Right hindlimb (tissue), 1 donor: Measurements from ENCODE around the gene PYGB.
"Not testable (repeated sequence)": the region's sequence is repeated elsewhere in the genome, so short reads cannot be mapped to it uniquely, and the experiment has no call there.

ENCODE experiments used
- DNase-seq: peaks from one replicate; pipeline ENCODE4 v3.0.0-alpha.2; 2018

PYGB gene

DNA sequence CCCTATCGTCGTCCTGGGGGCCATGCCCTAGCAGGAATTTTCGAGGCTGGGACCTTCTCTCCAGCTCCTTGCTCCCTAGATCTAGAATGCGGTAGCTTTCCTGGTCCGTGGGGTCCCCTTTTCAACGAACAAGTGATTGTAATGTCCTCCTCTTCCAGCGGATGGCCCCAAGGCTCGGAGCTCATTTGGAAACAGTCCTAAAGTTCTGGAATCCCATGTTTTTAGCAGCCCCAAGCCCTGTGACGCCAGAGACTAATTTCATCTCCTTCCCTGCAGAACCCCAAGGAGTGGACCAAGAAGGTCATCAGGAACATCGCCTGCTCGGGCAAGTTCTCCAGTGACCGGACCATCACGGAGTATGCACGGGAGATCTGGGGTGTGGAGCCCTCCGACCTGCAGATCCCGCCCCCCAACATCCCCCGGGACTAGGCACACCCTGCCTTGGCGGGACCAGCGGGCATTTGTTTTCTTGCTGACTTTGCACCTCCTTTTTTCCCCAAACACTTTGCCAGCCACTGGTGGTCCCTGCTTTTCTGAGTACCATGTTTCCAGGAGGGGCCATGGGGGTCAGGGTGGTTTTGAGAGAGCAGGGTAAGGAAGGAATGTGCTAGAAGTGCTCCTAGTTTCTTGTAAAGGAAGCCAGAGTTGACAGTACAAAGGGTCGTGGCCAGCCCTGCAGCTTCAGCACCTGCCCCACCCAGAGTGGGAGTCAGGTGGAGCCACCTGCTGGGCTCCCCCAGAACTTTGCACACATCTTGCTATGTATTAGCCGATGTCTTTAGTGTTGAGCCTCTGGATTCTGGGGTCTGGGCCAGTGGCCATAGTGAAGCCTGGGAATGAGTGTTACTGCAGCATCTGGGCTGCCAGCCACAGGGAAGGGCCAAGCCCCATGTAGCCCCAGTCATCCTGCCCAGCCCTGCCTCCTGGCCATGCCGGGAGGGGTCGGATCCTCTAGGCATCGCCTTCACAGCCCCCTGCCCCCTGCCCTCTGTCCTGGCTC, 48.5 kb downstream of the PYGB start:
- no peak for DNase-seq

DNA sequence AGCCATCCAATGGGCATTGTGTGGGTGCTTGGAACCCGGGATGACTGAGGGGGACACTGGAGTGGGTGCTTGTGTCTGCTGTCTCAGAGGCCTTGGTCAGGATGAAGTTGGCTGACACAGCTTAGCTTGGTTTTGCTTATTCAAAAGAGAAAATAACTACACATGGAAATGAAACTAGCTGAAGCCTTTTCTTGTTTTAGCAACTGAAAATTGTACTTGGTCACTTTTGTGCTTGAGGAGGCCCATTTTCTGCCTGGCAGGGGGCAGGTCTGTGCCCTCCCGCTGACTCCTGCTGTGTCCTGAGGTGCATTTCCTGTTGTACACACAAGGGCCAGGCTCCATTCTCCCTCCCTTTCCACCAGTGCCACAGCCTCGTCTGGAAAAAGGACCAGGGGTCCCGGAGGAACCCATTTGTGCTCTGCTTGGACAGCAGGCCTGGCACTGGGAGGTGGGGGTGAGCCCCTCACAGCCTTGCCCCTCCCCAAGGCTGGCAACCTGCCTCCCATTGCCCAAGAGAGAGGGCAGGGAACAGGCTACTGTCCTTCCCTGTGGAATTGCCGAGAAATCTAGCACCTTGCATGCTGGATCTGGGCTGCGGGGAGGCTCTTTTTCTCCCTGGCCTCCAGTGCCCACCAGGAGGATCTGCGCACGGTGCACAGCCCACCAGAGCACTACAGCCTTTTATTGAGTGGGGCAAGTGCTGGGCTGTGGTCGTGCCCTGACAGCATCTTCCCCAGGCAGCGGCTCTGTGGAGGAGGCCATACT, 49.4 kb downstream of the PYGB start:
- DNase-seq, result no peak

DNA sequence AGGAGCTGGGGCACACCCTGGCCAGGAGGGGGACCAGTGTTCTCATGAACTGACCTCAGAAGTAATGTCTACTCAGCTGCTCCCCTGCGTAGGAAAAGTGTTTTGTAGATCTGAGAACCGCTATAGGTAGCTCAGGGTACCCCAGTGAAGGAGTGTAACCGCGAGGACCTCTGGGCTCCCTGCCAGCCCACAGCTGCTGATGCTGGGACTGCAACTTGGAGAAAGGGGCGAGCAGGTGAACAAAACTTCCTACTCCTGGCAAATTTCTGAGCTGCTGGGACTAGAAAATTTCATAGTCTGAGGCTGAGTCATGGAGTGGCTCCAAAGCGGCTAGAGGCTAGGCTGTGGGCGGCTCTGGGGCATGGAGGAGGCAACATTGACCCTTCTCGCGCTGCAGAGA, 51.9 kb downstream of the PYGB start:
- no peak for DNase-seq

DNA sequence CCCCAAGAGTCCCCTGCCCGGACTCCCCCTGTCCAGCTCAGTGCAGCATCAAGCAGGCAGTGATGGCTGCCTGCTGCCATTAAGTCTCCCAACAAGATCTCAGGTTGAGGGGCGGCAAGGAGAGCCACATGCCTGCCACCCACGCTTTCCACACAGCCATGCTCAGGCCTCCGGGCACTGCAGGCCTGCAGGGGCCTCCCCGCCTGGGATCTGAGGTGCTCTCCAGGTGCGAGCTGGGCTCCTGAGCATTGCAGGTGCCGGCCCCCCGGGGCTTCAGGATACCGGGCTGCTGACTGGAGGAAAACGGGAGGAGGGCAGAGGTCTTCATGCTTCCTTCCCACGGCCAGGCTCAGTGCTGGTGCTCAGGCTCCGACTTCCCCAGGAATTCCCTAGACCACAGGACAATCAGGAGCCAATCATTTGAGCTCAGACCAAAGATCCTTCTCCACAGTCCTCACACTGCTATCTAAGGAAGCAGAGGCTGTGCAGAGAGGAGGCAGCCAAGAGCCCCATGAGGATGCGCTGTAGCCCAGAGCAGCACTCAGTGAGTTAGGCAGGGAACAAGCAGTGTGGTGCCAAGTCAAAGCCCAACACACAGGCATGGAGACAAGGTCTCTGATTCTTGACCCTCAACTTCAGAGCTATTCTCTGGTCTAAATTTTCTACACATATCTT, 52.7 kb downstream of the PYGB start:
- DNase-seq, result no peak

DNA sequence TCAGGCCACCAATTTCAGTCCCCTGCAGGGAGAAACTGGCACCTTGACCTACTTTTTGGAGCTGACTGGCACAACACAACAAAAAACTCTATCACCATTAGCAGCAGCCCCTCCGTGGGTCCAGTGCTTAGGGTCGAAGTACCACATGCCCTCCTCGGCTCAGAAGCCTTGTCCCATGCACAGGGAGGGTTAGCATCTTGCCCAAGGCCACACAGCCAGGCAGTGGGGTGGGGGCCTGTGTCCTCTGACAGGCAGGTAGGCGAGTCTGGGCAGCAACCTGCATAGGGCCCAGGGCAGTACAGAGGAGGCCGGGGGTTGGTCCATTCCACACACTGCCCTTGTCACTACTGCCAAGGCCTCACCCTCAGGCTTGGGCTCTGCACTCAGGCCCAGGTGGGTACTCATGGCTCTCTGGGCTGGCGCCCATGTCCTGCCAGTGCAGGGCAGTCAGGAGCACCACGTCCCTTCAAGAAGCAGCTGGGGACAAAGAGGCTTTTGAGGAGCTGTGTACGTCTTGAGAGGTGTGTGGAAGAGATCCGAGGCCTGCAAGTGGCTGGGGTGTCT, 53.6 kb downstream of the PYGB start:
- no peak for DNase-seq

DNA sequence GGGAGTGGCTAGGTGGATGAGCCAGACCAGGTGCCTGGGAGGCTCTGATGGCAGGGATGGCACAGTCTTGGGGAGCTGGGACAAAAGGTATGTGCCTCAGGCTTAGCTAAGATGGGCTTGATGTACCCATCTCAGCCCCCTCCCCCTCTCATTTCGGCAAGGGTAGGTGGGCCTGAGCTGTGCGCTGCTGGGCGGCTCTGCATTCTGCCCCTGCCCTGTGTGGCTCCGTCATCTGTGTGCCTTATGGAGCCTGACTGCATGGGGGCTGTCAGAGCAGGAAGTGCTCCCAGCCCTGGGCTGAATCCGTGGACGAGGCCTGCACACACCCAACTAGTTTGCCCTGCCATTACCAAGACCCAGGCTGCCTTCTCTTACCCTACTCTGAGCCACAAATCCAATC, 54.7 kb downstream of the PYGB start:
- no peak for DNase-seq

DNA sequence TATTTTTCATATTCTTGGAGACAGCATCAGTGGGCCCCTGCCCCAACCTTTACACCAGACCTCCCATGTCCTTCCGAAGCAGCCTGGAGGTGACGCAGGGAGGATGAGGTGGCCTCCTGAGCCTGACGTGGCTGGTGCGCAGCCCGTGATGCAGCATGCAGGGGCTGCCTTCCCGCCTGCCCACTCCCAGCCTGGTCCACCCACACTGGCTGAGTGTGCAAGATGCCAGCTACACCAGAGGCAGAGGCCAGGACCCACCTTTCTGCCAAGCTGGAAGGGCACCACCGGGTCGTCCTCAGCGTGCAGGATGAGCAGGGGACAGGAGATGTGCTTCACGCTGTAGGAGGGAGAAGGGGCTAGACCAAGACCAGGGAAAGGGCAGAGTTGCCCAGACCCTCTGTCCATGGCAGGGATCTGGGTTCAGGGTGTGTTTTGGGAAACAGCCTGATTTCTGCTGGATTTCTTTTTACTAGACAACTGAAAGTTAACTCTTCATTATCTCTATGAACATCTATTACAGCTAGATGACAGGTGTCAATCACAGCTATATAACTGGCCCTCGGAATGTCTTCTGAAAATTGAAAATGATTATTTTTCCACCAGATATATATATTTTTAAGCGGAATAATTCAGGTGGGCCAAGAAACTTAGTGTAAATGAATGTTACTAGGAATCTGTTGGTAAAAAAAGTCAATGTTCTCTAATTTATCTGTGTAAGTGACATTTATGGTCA, 55.6 kb downstream of the PYGB start:
- DNase-seq, result no peak

DNA sequence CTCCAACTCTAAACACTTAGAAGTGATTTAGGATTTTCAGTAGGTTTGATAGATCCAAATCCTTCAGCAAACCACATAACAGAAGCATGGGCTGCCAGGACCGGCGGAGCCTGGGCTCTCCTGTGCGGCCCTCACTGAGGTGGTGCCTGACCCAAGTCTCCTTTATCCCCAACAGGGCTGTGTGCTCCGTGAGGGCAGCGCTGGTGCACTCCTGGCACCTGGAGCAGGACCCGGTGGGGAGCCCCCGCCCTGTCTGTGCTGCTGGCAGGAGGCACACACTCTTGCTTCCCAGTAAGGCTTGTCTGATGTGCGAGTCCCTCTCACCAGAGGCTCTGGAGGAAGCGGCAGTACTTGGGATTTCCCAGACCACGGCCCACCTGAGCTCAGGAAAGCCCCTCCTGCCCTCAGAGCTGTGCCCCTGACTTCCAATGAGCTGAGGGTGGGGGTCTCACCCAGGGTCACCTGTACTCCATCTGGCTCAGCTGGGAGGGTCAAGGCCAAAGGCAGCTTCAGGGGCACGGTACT, 56.2 kb downstream of the PYGB start:
- DNase-seq, result no peak

DNA sequence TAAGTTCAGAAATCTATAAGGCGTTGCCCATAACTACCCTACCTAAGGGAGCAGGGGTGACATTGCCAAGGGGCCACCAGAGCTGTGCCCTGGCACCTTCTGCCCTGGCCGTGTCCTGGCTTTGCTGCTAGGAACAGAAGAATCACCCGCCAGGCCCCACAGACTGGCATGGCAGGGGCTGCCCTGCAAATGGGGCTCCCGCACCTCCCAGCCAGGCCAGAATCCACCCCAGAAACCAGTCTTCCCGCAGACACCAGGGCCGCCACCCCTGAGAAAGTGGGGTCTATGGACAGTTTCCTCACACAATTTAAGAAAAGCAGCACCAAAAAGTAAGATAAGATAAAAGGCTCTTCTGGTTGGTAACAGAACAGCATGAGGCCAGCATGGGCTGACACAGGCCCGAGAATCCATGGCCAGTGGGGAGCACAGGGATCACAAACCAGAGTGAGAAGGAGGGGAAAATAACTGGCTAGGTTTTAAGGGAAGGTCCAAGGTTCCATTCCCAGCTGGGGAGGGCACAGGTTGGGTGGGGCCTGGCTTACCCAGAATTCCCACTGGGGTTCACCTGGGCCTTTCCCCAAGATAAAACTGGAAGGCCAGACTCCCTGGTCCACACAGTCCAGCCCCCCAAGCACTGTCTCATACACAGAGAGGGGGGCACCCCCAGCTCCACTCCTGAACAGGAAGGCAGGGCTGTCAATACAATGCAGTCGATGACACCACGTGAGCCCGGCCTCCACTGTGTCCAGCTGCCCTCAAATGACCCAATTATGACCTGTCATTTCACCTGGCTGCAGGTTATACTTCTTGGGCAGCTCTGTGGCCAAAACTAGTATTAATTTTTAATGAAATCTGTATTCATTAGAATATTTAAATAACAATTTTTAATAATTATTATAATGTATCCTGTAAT, 59.4 kb downstream of the PYGB start:
- DNase-seq, result no peak

DNA sequence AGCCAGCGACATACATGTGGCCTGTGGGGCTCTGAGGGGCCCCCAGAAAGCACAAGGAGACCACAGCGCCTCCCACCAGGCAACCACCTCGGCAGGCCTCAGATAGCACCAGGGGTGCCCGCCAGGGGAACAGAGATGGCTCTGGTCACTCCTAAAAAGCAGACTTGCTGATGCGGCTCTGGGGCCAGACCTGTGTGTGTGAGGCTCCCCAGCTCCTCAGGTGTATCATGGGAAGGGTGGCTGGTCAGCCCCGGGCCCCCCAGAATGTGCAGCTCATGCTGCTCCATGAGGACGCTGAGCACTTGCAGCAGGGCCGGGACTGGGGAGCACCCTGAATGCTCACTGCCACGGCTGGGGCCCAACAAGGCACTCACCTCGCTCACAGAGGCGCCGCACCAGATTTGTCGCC, 60.2 kb downstream of the PYGB start:
- DNase-seq, result no peak

DNA sequence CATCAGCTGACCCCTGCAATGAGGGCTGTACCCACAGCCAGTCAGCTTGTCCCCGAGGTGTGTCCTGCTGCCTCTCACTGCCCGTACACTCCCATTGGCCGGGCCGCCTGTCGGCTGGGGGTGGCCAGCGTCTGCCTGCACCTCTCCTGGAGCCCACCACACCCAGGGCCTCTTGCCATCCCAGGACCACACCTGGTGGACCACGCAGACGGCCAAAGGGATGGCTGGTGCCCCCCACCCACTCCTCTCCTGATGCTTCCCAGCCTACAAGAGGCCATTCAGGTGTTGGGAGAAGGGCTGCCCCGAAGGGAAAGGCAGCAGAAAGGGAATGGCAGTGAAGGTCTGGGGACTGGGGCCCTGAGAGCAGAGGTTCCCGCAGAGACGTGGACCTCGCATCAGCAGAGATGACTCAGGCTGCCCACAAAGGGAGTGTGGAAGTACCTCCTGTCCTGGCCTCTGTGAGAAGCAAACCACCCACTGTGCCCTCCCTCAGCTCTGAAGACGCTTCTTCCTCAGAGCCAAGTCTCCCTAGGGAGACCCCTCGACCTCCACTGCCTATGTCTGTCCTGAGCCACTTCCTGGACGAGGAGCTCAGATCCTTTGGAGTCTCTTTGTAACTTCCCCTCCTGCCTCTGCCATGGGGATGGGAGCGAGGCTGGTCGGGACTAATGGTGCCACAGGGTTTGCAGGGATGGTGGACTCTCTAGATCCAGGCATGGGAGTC, 60.9 kb downstream of the PYGB start:
- DNase-seq, result no peak

DNA sequence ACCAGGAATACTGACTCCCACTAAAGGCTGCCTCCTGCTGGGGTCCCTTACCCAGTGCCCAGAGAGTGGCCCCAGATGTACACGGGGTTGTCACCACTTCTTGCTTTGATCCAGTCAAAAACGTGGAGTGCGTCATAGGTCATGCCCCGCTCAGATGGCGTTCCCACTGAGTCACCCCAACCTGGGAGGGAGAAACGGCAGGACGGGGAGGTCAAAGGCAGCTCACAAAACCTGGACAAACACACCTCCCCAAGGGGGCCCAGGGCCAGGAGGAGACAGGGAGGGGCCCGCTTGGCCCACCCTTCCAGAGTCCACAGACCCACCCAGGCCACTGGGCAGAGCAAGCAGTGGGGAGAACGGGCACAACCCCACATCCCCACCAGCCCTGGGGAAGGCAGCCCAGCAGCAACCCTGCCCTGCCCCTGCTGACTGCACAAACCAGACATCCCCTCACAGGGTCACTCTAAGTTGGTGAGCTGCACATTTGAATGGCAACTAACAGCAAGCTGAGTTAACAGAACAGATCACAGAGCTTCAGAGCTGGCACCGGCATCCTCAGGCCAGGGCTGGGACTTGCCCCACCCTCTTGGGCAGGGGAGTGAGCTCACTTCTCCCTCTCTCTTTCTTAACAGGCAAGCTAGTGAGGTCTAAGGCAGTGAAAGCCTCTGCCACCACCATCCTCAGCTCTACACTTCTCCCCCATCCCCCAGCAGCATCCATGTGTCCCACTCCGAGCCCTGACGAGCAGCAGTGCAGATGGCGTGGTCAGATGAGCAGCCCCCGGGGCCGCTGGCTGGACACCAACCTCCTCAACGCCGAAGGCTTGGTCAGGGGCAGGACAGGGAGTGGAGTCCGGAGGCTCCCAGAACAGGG, 61.7 kb downstream of the PYGB start:
- no peak for DNase-seq

DNA sequence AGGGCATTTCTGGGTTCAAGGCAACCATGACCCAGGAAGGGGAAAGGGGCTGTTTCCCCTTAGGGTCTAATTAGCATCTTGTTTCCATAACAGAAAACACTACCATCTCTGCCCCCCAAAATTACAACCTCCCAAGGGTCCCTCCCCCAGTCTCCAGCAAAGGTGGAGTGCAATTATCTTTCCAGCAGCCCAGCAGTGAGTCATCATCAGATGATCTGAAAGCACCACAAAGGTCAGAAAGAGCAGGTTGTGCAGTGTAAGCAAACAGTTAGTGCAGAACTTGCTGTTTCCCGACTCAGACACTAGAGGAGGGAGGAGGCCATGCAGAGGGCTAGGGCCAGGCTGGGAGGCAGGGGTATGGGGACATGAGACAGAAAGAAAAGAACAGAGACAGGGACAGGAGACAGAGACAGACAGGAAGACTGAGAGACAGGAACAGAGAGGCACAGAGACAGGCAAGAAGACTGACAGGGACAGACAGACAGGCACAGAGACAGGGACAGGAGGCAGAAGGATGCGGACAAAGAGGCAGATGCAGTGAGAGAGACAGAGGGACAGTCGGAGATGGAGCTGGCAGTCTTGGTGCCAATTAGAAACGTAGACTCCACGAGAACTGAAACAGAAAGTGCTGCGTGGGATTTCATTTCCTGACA, 62.5 kb downstream of the PYGB start:
- no peak for DNase-seq

DNA sequence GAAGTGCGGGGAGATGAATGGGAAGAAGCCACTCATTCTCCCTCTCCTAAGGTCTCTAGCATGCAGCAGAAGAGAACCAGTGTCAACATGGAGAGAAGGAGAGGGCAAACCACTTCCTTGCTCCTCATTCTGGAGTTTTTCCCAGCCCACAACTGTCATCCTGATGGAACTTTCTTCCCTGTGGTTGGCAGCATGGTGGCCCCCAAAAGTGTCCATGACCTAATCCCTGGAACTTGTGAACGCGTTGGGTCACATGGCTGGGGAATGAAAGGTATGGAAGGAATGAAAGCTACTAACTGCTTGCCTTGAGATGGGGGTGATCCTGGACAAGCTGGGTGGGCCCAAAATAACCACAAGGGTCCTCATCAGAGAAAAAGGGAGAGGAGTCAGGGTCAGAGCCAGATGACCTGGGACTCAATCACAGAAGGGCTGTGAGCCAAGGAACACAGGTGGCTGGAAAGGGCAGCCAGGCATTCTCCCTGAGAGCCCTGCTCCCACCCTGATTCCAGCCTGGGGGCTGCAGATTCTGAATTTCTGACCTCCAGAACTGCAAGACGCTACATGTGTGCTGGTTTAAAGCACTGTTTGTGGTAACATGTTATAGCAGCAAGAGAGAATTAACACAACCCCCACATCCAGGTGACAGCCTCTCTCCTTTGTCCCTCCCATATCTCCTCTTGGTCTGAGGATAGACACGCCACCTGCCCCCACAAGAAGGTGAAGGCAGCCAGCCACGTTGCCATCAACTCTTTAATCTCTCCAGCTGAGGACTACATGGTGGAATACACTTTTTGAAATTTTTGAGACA, 63.2 kb downstream of the PYGB start:
- DNase-seq, result no peak

DNA sequence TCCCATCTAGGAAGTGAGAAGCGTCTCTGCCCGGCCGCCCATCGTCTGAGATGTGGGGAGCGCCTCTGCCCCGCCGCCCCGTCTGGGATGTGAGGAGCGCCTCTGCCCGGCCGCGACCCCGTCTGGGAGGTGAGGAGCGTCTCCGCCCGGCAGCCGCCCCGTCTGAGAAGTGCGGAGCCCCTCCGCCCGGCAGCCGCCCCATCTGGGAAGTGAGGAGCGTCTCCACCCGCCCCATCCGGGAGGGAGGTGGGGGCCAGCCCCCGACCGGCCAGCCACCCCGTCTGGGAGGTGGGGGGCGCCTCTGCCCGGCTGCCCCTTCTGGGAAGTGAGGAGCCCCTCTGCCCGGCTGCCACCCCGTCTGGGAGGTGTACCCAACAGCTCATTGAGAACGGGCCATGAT, 64.8 kb downstream of the PYGB start:
- DNase-seq, result not testable (repeated sequence)

DNA sequence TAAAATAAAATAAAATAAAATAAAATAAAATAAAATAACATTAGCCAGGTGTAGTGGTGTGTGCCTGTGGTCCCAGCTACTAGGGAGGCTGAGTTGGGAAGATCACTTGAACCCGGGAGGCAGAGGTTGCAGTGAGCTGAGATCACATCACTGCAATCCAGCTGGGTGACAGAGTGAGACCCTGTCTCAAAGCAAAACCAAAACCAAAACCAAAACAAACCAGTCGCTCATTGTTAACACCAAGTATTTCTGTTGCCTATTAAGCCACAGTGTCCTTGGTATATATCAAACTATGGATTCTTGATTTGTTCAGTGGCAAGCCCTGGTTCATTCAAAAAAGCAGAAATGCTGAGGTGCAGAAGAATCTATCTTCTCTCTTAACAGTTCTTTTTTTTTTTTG, 65.7 kb downstream of the PYGB start:
- no peak for DNase-seq

DNA sequence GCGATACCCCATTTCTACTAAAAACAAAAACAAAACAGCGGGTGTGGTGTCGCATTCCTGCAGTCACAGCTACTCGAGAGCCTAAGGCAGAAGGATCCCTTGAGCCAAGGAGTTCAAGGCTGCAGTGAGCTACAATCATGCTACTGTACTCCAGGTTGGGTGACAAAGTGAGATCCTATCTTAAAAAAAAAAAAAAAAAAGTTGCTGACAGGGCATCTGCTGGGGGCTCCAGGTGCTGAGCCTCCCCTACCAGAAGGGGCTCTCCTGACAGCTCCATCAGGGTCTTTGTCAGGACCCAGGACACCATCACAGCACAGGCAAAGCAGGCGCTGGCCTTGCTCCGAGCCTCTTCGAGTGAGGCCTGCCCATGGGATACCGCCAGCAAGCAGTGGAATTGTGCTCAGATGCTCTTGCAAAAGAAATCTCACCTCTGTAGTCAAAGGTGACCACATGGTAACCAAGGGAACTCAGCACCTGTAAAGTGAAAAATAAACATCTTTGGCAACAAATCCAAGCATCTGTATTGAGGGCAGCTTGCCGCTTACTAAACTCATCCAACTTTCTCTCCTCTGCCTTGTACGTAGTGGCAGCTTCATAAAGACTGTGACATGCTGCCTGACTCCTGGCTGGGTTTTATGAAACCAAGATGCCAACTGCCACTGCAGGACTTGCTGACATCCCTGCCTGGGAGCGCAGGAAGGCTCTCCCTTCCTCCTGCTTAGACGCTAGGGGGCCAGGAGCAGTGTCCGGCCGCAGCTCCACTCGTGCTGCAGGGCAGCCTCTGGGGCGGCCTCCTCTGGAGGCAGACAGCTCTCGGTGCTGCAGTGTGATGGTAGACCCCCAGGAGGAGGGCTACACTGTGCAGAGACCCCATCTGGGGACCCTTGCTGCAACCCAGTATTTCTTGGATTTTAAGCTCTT, 66.9 kb downstream of the PYGB start:
- peak; percentile 5 for DNase-seq
